ENCODE data around the gene SUPT5H.
A peak's percentile ranks its signal among the peaks of the same experiment; 100 is the strongest.

Gene SUPT5H

DNA sequence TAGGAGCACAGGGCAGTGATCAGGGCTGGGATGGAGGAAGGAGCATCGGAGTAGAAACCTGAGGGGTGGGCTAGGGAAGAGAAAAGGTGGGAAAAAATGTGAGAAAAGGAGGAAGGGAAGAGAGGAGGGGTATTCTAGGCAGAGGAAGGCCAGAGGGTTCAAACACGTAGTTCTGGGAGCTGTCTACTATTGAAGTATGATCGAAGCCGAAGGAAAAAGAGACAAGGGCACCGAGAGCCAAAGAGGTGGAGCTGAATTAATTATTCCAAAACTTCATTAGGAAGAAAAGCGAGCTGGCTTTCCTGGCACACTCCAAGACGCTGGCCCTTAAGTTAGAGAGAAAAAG is 61.2 kb downstream of the SUPT5H start:
- TF ChIP-seq, protein P1, sequence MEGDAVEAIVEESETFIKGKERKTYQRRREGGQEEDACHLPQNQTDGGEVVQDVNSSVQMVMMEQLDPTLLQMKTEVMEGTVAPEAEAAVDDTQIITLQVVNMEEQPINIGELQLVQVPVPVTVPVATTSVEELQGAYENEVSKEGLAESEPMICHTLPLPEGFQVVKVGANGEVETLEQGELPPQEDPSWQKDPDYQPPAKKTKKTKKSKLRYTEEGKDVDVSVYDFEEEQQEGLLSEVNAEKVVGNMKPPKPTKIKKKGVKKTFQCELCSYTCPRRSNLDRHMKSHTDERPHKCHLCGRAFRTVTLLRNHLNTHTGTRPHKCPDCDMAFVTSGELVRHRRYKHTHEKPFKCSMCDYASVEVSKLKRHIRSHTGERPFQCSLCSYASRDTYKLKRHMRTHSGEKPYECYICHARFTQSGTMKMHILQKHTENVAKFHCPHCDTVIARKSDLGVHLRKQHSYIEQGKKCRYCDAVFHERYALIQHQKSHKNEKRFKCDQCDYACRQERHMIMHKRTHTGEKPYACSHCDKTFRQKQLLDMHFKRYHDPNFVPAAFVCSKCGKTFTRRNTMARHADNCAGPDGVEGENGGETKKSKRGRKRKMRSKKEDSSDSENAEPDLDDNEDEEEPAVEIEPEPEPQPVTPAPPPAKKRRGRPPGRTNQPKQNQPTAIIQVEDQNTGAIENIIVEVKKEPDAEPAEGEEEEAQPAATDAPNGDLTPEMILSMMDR (IDR thresholded peaks at IDR 0.05; ENCODE audit: control insufficient read depth, insufficient read depth, low read depth, low read length, missing control alignments) = no peak
- peak overlapping the region; percentile 14; the same call in 1 of the 2 replicates for H3K4me3 ChIP-seq (ENCODE audit: control insufficient read depth, low read depth, low read length)
- no peak for DNase-seq (ENCODE audit: low read depth)

DNA sequence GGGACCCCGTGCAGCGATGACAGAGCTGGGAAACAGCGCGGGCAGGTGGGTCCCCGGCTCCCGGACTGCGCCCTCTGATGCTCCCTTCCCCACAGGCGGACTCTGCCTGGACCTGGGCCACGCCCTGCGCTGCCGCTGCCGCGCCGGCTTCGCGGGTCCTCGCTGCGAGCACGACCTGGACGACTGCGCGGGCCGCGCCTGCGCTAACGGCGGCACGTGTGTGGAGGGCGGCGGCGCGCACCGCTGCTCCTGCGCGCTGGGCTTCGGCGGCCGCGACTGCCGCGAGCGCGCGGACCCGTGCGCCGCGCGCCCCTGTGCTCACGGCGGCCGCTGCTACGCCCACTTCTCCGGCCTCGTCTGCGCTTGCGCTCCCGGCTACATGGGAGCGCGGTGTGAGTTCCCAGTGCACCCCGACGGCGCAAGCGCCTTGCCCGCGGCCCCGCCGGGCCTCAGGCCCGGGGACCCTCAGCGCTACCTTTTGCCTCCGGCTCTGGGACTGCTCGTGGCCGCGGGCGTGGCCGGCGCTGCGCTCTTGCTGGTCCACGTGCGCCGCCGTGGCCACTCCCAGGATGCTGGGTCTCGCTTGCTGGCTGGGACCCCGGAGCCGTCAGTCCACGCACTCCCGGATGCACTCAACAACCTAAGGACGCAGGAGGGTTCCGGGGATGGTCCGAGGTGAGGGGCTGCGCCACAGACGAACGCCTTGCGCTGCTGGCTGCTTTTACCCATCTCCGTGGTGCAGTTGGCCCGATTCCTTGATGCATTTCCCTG is 61.7 kb downstream of the SUPT5H start:
- DNase-seq (ENCODE audit: low read depth) = no peak
- H3K4me3 ChIP-seq (ENCODE audit: control insufficient read depth, low read depth, low read length) = peak overlapping the region; percentile 49
- TF ChIP-seq, protein P1 (IDR thresholded peaks at IDR 0.05; ENCODE audit: control insufficient read depth, insufficient read depth, low read depth, low read length, missing control alignments) = no peak

DNA sequence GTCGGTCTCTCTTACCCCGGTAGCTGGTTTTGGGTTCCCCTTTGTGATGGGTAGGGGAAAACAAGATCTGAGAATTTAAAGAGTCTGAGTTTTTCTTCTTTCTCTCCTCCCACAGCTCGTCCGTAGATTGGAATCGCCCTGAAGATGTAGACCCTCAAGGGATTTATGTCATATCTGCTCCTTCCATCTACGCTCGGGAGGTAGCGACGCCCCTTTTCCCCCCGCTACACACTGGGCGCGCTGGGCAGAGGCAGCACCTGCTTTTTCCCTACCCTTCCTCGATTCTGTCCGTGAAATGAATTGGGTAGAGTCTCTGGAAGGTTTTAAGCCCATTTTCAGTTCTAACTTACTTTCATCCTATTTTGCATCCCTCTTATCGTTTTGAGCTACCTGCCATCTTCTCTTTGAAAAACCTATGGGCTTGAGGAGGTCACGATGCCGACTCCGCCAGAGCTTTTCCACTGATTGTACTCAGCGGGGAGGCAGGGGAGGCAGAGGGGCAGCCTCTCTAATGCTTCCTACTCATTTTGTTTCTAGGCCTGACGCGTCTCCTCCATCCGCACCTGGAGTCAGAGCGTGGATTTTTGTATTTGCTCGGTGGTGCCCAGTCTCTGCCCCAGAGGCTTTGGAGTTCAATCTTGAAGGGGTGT is 62.5 kb downstream of the SUPT5H start:
- TF ChIP-seq, protein P1 (IDR thresholded peaks at IDR 0.05; ENCODE audit: control insufficient read depth, insufficient read depth, low read depth, low read length, missing control alignments) = no peak
- peak overlapping the region; percentile 49 for H3K4me3 ChIP-seq (ENCODE audit: control insufficient read depth, low read depth, low read length)
- no peak for DNase-seq (ENCODE audit: low read depth)

DNA sequence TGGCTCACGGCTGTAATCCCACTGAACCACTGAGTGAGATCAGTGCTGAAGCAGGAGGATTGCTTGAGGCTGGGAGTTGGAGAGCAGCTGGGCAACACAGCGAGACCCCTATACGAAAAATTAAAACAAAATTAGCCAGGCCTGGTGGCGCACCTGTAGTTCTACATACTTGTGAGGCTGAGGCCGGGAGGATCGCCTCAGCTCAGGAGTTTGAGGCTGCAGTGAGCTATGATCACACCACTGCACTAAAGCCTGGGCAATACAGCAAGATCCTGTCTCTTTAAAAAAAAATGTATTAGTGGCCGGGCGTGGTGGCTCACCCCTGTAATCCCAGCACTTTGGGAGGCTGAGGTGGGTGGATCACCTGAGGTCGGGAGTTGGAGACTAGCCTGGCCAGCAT is 63.2 kb downstream of the SUPT5H start:
- DNase-seq (ENCODE audit: low read depth) = no peak
- TF ChIP-seq, protein P1 (IDR thresholded peaks at IDR 0.05; ENCODE audit: control insufficient read depth, insufficient read depth, low read depth, low read length, missing control alignments) = no peak
- no peak overlapping the region for H3K4me3 ChIP-seq (ENCODE audit: control insufficient read depth, low read depth, low read length)

DNA sequence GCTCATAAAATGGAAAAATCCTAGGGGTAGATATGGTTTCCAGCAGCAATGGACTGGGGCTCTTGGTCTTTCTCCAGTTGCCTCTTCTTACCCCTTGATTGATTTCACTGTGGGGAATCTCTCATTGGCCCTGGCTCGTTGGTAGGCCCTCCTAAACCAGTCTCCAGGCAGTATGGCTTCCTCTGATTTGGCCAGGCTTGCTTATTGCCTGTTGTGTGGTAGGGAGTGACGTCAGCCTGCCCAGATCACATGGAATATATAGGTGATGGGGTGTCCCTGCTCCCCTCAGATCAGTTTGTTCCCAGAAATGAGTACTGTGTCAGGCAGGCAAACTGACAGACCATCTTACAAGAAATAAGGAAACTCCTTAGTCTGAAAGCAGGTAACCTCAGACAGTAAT is 63.9 kb downstream of the SUPT5H start:
- TF ChIP-seq, protein P1 (IDR thresholded peaks at IDR 0.05; ENCODE audit: control insufficient read depth, insufficient read depth, low read depth, low read length, missing control alignments) = no peak
- DNase-seq (ENCODE audit: low read depth) = no peak
- H3K4me3 ChIP-seq (ENCODE audit: control insufficient read depth, low read depth, low read length) = no peak overlapping the region

DNA sequence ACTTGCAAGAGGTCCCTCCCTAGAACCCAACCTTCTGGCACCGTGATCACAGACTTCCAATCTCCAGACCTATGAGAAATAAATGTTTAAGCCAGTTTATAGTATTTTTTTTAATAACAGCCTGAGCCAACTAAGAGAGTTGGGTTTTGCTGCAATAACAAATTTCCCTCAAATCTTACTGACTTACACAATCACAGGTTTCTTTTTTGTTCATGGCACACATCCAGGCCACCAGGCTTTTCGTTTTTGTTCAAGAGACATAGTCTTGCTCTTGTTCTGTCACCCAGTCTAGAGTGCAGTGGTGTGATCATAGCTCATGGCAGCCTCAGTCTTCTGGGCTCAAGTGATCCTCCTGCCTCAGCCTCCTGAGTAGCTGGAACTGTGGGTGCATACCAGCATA is 67.6 kb downstream of the SUPT5H start:
- TF ChIP-seq, protein P1 (IDR thresholded peaks at IDR 0.05; ENCODE audit: control insufficient read depth, insufficient read depth, low read depth, low read length, missing control alignments) = no peak
- no peak for DNase-seq (ENCODE audit: low read depth)
- no peak overlapping the region for H3K4me3 ChIP-seq (ENCODE audit: control insufficient read depth, low read depth, low read length)
